Prostate gland (tissue), 2 donors: ENCODE measurements around the gene TMEM271. TPM values are rescaled to one million over a fixed set of nuclear protein-coding genes. Genes with fewer than 3 reads are reported as not detected.

Experiments
- DNase-seq: peaks from one replicate; pipeline ENCODE4 v3.0.0-alpha.2; 2019; ENCODE audit warnings: low spot score
- H3K27ac ChIP-seq, 2 donors: fragments of 200-600 bp; sonication (generic); 2 replicates each; pipeline ENCODE4 v1.5.1; 2017 to 2019
- H3K27me3 ChIP-seq: fragments of 200-600 bp; sonication (generic); replicated peaks from 2 replicates; pipeline ENCODE4 v1.5.1; 2019; ENCODE audit not compliant: insufficient read depth
- H3K36me3 ChIP-seq, 2 donors: fragments of 200-600 bp; sonication (generic); 1 replicate in 1 of 2; 2 replicates in 1 of 2; pipeline versions ENCODE4 v1.5.1 to v1.8.1; 2017 to 2019
- H3K4me1 ChIP-seq: fragments of 200-600 bp; sonication (generic); replicated peaks from 2 replicates; pipeline ENCODE4 v1.5.1; 2019
- H3K4me3 ChIP-seq, 2 donors: fragments of 200-600 bp; sonication (generic); 2 replicates each; pipeline ENCODE4 v1.5.1; 2017 to 2019
- H3K9me3 ChIP-seq: fragments of 200-600 bp; sonication (generic); 2 replicates; pipeline ENCODE4 v1.5.1; 2017
- CTCF ChIP-seq, 4 experiments: fragments of 200-600 bp in 2 of 4; fragments of 450-650 bp in 2 of 4; sonication (generic) in 2 of 4; IDR thresholded peaks; 1 replicate in 3 of 4; 2 replicates in 1 of 4; pipeline ENCODE4 v1.5.1; 2016 to 2019; ENCODE audit warnings: antibody characterized with exemption in 4 of 4, mild to moderate bottlenecking in 2 of 4, moderate library complexity in 2 of 4
- POLR2A ChIP-seq: fragments of 450-650 bp; IDR thresholded peaks from one replicate; pipeline ENCODE4 v1.6.1; 2016; ENCODE audit warnings: antibody characterized with exemption, mild to moderate bottlenecking
- POLR2AphosphoS5 ChIP-seq: sonication (generic); formaldehyde crosslinking; IDR thresholded peaks from one replicate; pipeline ENCODE4 v1.6.1; 2017; ENCODE audit warnings: antibody characterized with exemption
- WGBS: methylation state at CpG from one replicate; pipeline ENCODE4 v1.1.5; 2018; 5-methylcytosine and 5-hydroxymethylcytosine counted together
- intact Hi-C: fragments of 100-400 bp; cut with DNase I; formaldehyde crosslinking; loops from one replicate; pipeline ENCODE4 v1.14.2; 2022
- total RNA-seq, 2 donors: library from RNA; depleted of rRNA; stranded (reverse); fragments of >200 nt; gene quantifications; one replicate each; pipeline ENCODE4 v1.1.0, GENCODE V29; 2016

TMEM271 gene
- total RNA-seq, 2 donors from 2014 or later, result 0.91 TPM; not detected in 1

GRCh38 chr4:531076-531475, 45.0 kb downstream of the TMEM271 start:
- DNase-seq, result no peak
- 89% methylated on average over 11 of the region's 11 CpGs for WGBS
- intact Hi-C loops, result no loop called here
- Histone ChIP-seq H3K36me3 (peaks cover 0 to 11% of the 10 kb centered on the region in 2 donors), H3K4me1 (no peaks in the 10 kb centered on the region), H3K9me3 (no peaks in the 10 kb centered on the region), H3K4me3 (no peak overlapping the region), H3K27ac (no peak overlapping the region), H3K27me3 (no peaks in the 10 kb centered on the region)
- TF ChIP-seq CTCF (IDR thresholded peaks at IDR 0.05) (no peak), POLR2A (no peak), POLR2AphosphoS5 (no peak)

- WGBS, result 89% methylated on average over 17 of the region's 17 CpGs
- TF ChIP-seq POLR2AphosphoS5 (no peak), POLR2A (no peak), CTCF (IDR thresholded peaks at IDR 0.05) (no peak)
- Histone ChIP-seq H3K27ac (no peak overlapping the region), H3K36me3 (peaks cover 0 to 11% of the 10 kb centered on the region in 2 donors), H3K9me3 (no peaks in the 10 kb centered on the region), H3K27me3 (no peaks in the 10 kb centered on the region), H3K4me3 (no peak overlapping the region), H3K4me1 (no peaks in the 10 kb centered on the region)
- DNase-seq, result no peak
- intact Hi-C loops, result no loop called here
These were observed 45.9 kb downstream of the TMEM271 start for GRCh38 chr4:530017-530781.

- DNase-seq, result no peak
- TF ChIP-seq POLR2A (no peak), CTCF (IDR thresholded peaks at IDR 0.05) (no peak), POLR2AphosphoS5 (no peak)
- Histone ChIP-seq H3K4me1 (no peaks in the 10 kb centered on the region), H3K36me3 (peaks cover 0 to 11% of the 10 kb centered on the region in 2 donors), H3K9me3 (no peaks in the 10 kb centered on the region), H3K27me3 (no peaks in the 10 kb centered on the region), H3K27ac (no peak overlapping the region), H3K4me3 (no peak overlapping the region)
- intact Hi-C loops, result no loop called here
- 94% methylated on average over 8 of the region's 8 CpGs for WGBS
These were observed 46.5 kb downstream of the TMEM271 start for GRCh38 chr4:529563-529962.

- H3K27ac ChIP-seq, result no peak overlapping the region
- H3K9me3 ChIP-seq, result no peaks in the 10 kb centered on the region
- 90% methylated on average over 9 of the region's 9 CpGs for WGBS
- no peak overlapping the region for H3K4me3 ChIP-seq
- no peaks in the 10 kb centered on the region for H3K4me1 ChIP-seq
- TF ChIP-seq CTCF (IDR thresholded peaks at IDR 0.05), result no peak
- no peak for TF ChIP-seq POLR2A
- TF ChIP-seq POLR2AphosphoS5, result no peak
- peaks cover 0 to 8% of the 10 kb centered on the region in 2 donors for H3K36me3 ChIP-seq
- no peaks in the 10 kb centered on the region for H3K27me3 ChIP-seq
- intact Hi-C loops, result no loop called here
- no peak for DNase-seq
These were observed 47.3 kb downstream of the TMEM271 start for GRCh38 chr4:528835-529234.

GRCh38 chr4:528296-528695, 47.8 kb downstream of the TMEM271 start:
- no peaks in the 10 kb centered on the region for H3K27me3 ChIP-seq
- intact Hi-C loops, result no loop called here
- H3K36me3 ChIP-seq, result peaks cover 0 to 2% of the 10 kb centered on the region in 2 donors
- 92% methylated on average over 10 of the region's 10 CpGs for WGBS
- H3K4me3 ChIP-seq, result no peak overlapping the region
- no peaks in the 10 kb centered on the region for H3K4me1 ChIP-seq
- H3K27ac ChIP-seq, result no peak overlapping the region
- H3K9me3 ChIP-seq, result no peaks in the 10 kb centered on the region
- no peak for DNase-seq
- TF ChIP-seq CTCF (IDR thresholded peaks at IDR 0.05) (no peak), POLR2A (no peak), POLR2AphosphoS5 (no peak)
